ENCODE data around the gene DDX25.

DNA sequence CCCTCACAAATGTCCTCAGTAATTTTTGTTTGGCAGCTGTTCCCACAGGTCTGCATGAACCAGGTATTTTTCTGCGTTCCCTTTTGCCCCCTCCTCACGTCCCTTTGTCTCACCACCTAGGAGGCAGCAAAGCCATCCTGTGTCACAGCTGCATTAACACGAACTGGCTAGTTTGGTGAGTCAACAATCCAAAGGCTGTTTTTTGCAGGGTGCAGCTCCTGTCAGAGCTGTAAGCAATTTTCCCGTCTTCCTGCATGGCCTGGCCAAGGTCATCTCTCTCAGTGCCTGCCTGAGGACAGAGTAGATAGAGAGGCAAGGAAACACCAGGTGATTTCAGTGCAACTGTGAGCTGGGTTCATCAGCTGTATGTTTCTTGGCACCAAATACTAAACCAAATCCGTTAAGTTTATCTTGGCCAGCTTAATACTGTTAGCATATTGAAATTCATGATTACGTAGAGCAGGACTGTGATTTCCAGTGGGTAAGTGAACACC is 21.0 kb downstream of the DDX25 start:
- TF ChIP-seq, protein P1, sequence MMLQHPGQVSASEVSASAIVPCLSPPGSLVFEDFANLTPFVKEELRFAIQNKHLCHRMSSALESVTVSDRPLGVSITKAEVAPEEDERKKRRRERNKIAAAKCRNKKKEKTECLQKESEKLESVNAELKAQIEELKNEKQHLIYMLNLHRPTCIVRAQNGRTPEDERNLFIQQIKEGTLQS (IDR thresholded peaks at IDR 0.05): no peak
- TF ChIP-seq TCF7L2 (IDR thresholded peaks at IDR 0.05; ENCODE audit: borderline replicate concordance, extremely low read depth, insufficient read depth, insufficient read length): no peak
- no peak for TF ChIP-seq POLR2A (IDR thresholded peaks at IDR 0.05; ENCODE audit: borderline replicate concordance, extremely low read depth, insufficient read depth, insufficient read length)
- no peak for TF ChIP-seq SP1 (IDR thresholded peaks at IDR 0.05; ENCODE audit: low read depth)
- TF ChIP-seq RAD21 (IDR thresholded peaks at IDR 0.05; ENCODE audit: low read depth): no peak
- TF ChIP-seq, protein P2, sequence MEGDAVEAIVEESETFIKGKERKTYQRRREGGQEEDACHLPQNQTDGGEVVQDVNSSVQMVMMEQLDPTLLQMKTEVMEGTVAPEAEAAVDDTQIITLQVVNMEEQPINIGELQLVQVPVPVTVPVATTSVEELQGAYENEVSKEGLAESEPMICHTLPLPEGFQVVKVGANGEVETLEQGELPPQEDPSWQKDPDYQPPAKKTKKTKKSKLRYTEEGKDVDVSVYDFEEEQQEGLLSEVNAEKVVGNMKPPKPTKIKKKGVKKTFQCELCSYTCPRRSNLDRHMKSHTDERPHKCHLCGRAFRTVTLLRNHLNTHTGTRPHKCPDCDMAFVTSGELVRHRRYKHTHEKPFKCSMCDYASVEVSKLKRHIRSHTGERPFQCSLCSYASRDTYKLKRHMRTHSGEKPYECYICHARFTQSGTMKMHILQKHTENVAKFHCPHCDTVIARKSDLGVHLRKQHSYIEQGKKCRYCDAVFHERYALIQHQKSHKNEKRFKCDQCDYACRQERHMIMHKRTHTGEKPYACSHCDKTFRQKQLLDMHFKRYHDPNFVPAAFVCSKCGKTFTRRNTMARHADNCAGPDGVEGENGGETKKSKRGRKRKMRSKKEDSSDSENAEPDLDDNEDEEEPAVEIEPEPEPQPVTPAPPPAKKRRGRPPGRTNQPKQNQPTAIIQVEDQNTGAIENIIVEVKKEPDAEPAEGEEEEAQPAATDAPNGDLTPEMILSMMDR (IDR thresholded peaks at IDR 0.05 in 2 of 3, conservative IDR thresholded peaks at IDR 0.05 in 1 of 3; ENCODE audit: borderline replicate concordance in 1 of 3, insufficient read depth in 1 of 3, low read depth in 2 of 3, low read length in 2 of 3): no peak
- TF ChIP-seq, protein P3, sequence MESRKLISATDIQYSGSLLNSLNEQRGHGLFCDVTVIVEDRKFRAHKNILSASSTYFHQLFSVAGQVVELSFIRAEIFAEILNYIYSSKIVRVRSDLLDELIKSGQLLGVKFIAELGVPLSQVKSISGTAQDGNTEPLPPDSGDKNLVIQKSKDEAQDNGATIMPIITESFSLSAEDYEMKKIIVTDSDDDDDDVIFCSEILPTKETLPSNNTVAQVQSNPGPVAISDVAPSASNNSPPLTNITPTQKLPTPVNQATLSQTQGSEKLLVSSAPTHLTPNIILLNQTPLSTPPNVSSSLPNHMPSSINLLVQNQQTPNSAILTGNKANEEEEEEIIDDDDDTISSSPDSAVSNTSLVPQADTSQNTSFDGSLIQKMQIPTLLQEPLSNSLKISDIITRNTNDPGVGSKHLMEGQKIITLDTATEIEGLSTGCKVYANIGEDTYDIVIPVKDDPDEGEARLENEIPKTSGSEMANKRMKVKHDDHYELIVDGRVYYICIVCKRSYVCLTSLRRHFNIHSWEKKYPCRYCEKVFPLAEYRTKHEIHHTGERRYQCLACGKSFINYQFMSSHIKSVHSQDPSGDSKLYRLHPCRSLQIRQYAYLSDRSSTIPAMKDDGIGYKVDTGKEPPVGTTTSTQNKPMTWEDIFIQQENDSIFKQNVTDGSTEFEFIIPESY (IDR thresholded peaks at IDR 0.05; ENCODE audit: extremely low read depth, insufficient replicate concordance, low read length): no peak
- TF ChIP-seq EZH2phosphoT487 (IDR thresholded peaks at IDR 0.05; ENCODE audit: borderline replicate concordance): no peak
